Trophoblast cell (in vitro differentiated cells and primary cell): ENCODE measurements around the gene IFI27L2.

ENCODE experiments used
- DNase-seq, 2 donors: peaks; one replicate each; pipeline ENCODE4 v3.0.0-alpha.2; 2016
- H2AFZ ChIP-seq: 2 replicates; pipeline ENCODE4 v1.6.1; 2013; ENCODE audit warnings: low read length, moderate library complexity, mild to moderate bottlenecking; ENCODE audit not compliant: insufficient read depth, poor library complexity
- H2AK5ac ChIP-seq: 2 replicates; pipeline ENCODE4 v1.6.1; 2013; ENCODE audit warnings: mild to moderate bottlenecking, low read length
- H2BK120ac ChIP-seq: 2 replicates; pipeline ENCODE4 v1.6.1; 2013; ENCODE audit warnings: low read length, mild to moderate bottlenecking, moderate library complexity; ENCODE audit not compliant: insufficient read depth, poor library complexity
- H2BK12ac ChIP-seq: 2 replicates; pipeline ENCODE4 v1.6.1; 2013; ENCODE audit warnings: mild to moderate bottlenecking, low read length, moderate library complexity
- H2BK5ac ChIP-seq: 2 replicates; pipeline ENCODE4 v1.6.1; 2013; ENCODE audit warnings: low read length, low read depth, moderate library complexity, mild to moderate bottlenecking; ENCODE audit not compliant: poor library complexity
- H3K14ac ChIP-seq: 2 replicates; pipeline ENCODE4 v1.6.1; 2013; ENCODE audit warnings: mild to moderate bottlenecking, low read length
- H3K18ac ChIP-seq: 2 replicates; pipeline ENCODE4 v1.6.1; 2013; ENCODE audit warnings: mild to moderate bottlenecking, low read length
- H3K23ac ChIP-seq: 2 replicates; pipeline ENCODE4 v1.6.1; 2013; ENCODE audit warnings: low read length
- H3K27ac ChIP-seq: 2 replicates; pipeline ENCODE4 v1.5.1; 2013; ENCODE audit warnings: low read depth, mild to moderate bottlenecking, inconsistent platforms, low read length, moderate library complexity
- H3K27me3 ChIP-seq: 2 replicates; pipeline ENCODE4 v1.6.1; 2013; ENCODE audit warnings: inconsistent platforms, mild to moderate bottlenecking, low read length, moderate library complexity; ENCODE audit not compliant: insufficient read depth
- H3K36me3 ChIP-seq, 2 experiments: 1 replicate in 1 of 2; 2 replicates in 1 of 2; pipeline ENCODE4 v1.6.1; 2013; ENCODE audit warnings: low read length in 2 of 2, mild to moderate bottlenecking in 2 of 2, moderate library complexity in 1 of 2; ENCODE audit not compliant: insufficient read depth in 2 of 2, control insufficient read depth in 1 of 2
- H3K4ac ChIP-seq: 2 replicates; pipeline ENCODE4 v1.6.1; 2013; ENCODE audit warnings: low read depth, mild to moderate bottlenecking, low read length, moderate library complexity
- H3K4me1 ChIP-seq, 2 experiments: 1 replicate in 1 of 2; 2 replicates in 1 of 2; pipeline ENCODE4 v1.6.1; 2013; ENCODE audit warnings: low read length in 2 of 2, mild to moderate bottlenecking in 2 of 2, moderate library complexity in 1 of 2; ENCODE audit not compliant: insufficient read depth in 2 of 2, control insufficient read depth in 1 of 2
- H3K4me2 ChIP-seq: 2 replicates; pipeline ENCODE4 v1.6.1; 2013; ENCODE audit warnings: inconsistent platforms, mild to moderate bottlenecking, low read length, moderate library complexity
- H3K4me3 ChIP-seq: 2 replicates; pipeline ENCODE4 v1.5.1; 2013; ENCODE audit warnings: mild to moderate bottlenecking, low read depth, low read length, inconsistent platforms
- H3K79me1 ChIP-seq: one replicate; pipeline ENCODE4 v1.6.1; 2013; ENCODE audit warnings: low read length
- H3K79me2 ChIP-seq: 2 replicates; pipeline ENCODE4 v1.6.1; 2013; ENCODE audit warnings: low read length, mild to moderate bottlenecking; ENCODE audit not compliant: control insufficient read depth, insufficient read depth, poor library complexity
- H3K9ac ChIP-seq: 2 replicates; pipeline ENCODE4 v1.6.1; 2013; ENCODE audit warnings: mild to moderate bottlenecking, low read length
- H3K9me3 ChIP-seq: 2 replicates; pipeline ENCODE4 v1.6.1; 2013; ENCODE audit warnings: low read depth, mild to moderate bottlenecking, control low read depth, inconsistent platforms, low read length; ENCODE audit not compliant: insufficient read depth
- H4K12ac ChIP-seq: 2 replicates; pipeline ENCODE4 v1.6.1; 2013; ENCODE audit warnings: low read depth, mild to moderate bottlenecking, low read length, moderate library complexity
- H4K8ac ChIP-seq: 2 replicates; pipeline ENCODE4 v1.6.1; 2013; ENCODE audit warnings: low read depth, mild to moderate bottlenecking, low read length, moderate library complexity
- H4K91ac ChIP-seq: one replicate; pipeline ENCODE4 v1.6.1; 2013; ENCODE audit warnings: low read depth, mild to moderate bottlenecking, low read length, moderate library complexity
- WGBS: extraction: QIAGEN DNeasy Blood & Tissue Kit; methylation state at CpG from one replicate; pipeline ENCODE4 v1.1.7; 2013; ENCODE audit warnings: missing lambda C conversion rate; ENCODE audit not compliant: insufficient read length, insufficient coverage; ENCODE audit errors: extremely low coverage; 5-methylcytosine and 5-hydroxymethylcytosine counted together

Gene IFI27L2

GRCh38 chr14:94153750-94154342 lies 24.4 kb upstream of the IFI27L2 start:
- H3K4me3 ChIP-seq: no peak overlapping the region
- H3K79me2 ChIP-seq: no peaks in the 10 kb centered on the region
- WGBS: no CpG with 5 or more reads among the region's 6 CpGs
- H2AK5ac ChIP-seq: no peak overlapping the region
- no peak overlapping the region for H2AFZ ChIP-seq
- peak in 1 of 2 donors; percentile 10 for DNase-seq
- H3K18ac ChIP-seq: no peak overlapping the region
- H3K27ac ChIP-seq: no peak overlapping the region
- no peak overlapping the region for H2BK5ac ChIP-seq
- no peak overlapping the region for H4K91ac ChIP-seq
- H3K23ac ChIP-seq: no peak overlapping the region
- no peak overlapping the region for H3K14ac ChIP-seq
- no peak overlapping the region for H2BK120ac ChIP-seq
- no peak overlapping the region for H4K8ac ChIP-seq
- peaks cover 5% of the 10 kb centered on the region for H3K9me3 ChIP-seq
- no peak overlapping the region for H3K4ac ChIP-seq
- no peaks in the 10 kb centered on the region for H3K27me3 ChIP-seq
- no peaks in the 10 kb centered on the region for H3K4me1 ChIP-seq
- H3K9ac ChIP-seq: no peak overlapping the region
- no peak overlapping the region for H2BK12ac ChIP-seq
- no peaks in the 10 kb centered on the region for H3K36me3 ChIP-seq
- no peaks in the 10 kb centered on the region for H3K79me1 ChIP-seq
- H4K12ac ChIP-seq: no peak overlapping the region
- no peak overlapping the region for H3K4me2 ChIP-seq

GRCh38 chr14:94152676-94153075 lies 23.3 kb upstream of the IFI27L2 start:
- Histone ChIP-seq H3K79me2 (no peaks in the 10 kb centered on the region), H2BK12ac (no peak overlapping the region), H3K9ac (no peak overlapping the region)

GRCh38 chr14:94145902-94146527 lies 16.6 kb upstream of the IFI27L2 start:
- H2BK5ac ChIP-seq: no peak overlapping the region
- H3K27ac ChIP-seq: no peak overlapping the region
- H3K9me3 ChIP-seq: no peaks in the 10 kb centered on the region
- no peak overlapping the region for H3K18ac ChIP-seq
- H4K8ac ChIP-seq: no peak overlapping the region
- H3K27me3 ChIP-seq: no peaks in the 10 kb centered on the region
- no peak overlapping the region for H3K9ac ChIP-seq
- H3K23ac ChIP-seq: no peak overlapping the region
- no peaks in the 10 kb centered on the region for H3K4me1 ChIP-seq
- no peak overlapping the region for H3K4me3 ChIP-seq
- no peaks in the 10 kb centered on the region for H3K79me1 ChIP-seq
- no peak overlapping the region for H3K4me2 ChIP-seq
- H2BK120ac ChIP-seq: no peak overlapping the region
- no peak overlapping the region for H2BK12ac ChIP-seq
- H3K14ac ChIP-seq: no peak overlapping the region
- no peak overlapping the region for H2AK5ac ChIP-seq
- H3K4ac ChIP-seq: no peak overlapping the region
- no CpG with 5 or more reads among the region's 6 CpGs for WGBS
- no peak overlapping the region for H4K91ac ChIP-seq
- H4K12ac ChIP-seq: no peak overlapping the region
- H2AFZ ChIP-seq: no peak overlapping the region
- H3K36me3 ChIP-seq: no peaks in the 10 kb centered on the region
- no peaks in the 10 kb centered on the region for H3K79me2 ChIP-seq
- no peak for DNase-seq

More at GRCh38 chr14:94152676-94153075, 23.3 kb upstream of the IFI27L2 start:
- Histone ChIP-seq H3K27ac (no peak overlapping the region), H3K9me3 (peaks cover 5% of the 10 kb centered on the region), H3K27me3 (no peaks in the 10 kb centered on the region), H4K91ac (no peak overlapping the region), H2AK5ac (no peak overlapping the region), H3K4me3 (no peak overlapping the region), H3K4me2 (no peak overlapping the region), H4K12ac (no peak overlapping the region), H2BK5ac (no peak overlapping the region), H3K36me3 (no peaks in the 10 kb centered on the region), H3K4ac (no peak overlapping the region), H2AFZ (no peak overlapping the region), H3K18ac (no peak overlapping the region), H3K14ac (no peak overlapping the region), H3K4me1 (no peaks in the 10 kb centered on the region), H3K23ac (no peak overlapping the region), H3K79me1 (no peaks in the 10 kb centered on the region), H4K8ac (no peak overlapping the region), H2BK120ac (no peak overlapping the region)
- DNase-seq: no peak
- WGBS: no CpG with 5 or more reads among the region's 1 CpG

- no CpG with 5 or more reads among the region's 1 CpG for WGBS
- Histone ChIP-seq H3K4me3 (no peak overlapping the region), H3K27me3 (no peaks in the 10 kb centered on the region)
These were observed 15.4 kb upstream of the IFI27L2 start for GRCh38 chr14:94144765-94145164.

More at GRCh38 chr14:94144765-94145164, 15.4 kb upstream of the IFI27L2 start:
- Histone ChIP-seq H3K36me3 (no peaks in the 10 kb centered on the region), H3K9ac (no peak overlapping the region), H2BK5ac (no peak overlapping the region), H4K91ac (no peak overlapping the region), H3K79me1 (no peaks in the 10 kb centered on the region), H3K4ac (no peak overlapping the region), H2BK12ac (no peak overlapping the region), H4K8ac (peak overlapping the region; percentile 66), H2AFZ (no peak overlapping the region), H4K12ac (no peak overlapping the region), H2BK120ac (no peak overlapping the region), H3K23ac (no peak overlapping the region), H3K14ac (no peak overlapping the region), H2AK5ac (no peak overlapping the region), H3K9me3 (no peaks in the 10 kb centered on the region), H3K27ac (no peak overlapping the region), H3K18ac (no peak overlapping the region), H3K4me1 (no peaks in the 10 kb centered on the region), H3K4me2 (no peak overlapping the region), H3K79me2 (no peaks in the 10 kb centered on the region)
- no peak for DNase-seq
